ENCODE results near the gene CASP1. TPM values are rescaled to one million over a fixed set of nuclear protein-coding genes. Genes with fewer than 3 reads are reported as not detected.

The CASP1 gene
- polyA plus RNA-seq, 1 donor from 2014 or later = 75.2 TPM

DNA sequence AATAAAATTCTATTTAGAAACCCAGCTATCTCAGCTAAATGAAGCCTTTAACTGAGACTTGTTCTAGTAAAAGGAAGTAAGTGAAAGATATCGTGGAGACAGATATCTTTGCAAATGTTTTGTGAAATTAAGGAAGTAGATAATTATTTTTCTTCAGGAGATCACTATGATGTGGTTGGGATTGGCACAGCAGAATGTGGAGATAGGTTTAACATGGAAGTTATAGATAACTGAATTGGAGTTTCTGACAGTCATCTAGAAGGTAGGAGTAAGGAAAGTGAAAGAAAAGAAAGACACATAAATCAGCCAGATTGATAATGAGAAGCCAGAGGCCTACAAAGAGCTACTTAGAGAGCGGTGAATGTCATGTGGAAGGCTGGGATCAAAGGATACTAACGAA lies 7.3 kb downstream of the CASP1 start:
- H3K4me1 Mint-ChIP-seq = peaks cover 31 to 43% (median 42%) of the 10 kb centered on the region in 3 donors
- H3K36me3 Mint-ChIP-seq = peaks cover 21% of the 10 kb centered on the region
- H3K27ac Mint-ChIP-seq = peak overlapping the region in 1 of 3 donors; percentile 42
- peaks cover 0 to 2% (median 0%) of the 10 kb centered on the region in 3 donors for H3K9me3 Mint-ChIP-seq
- no peaks in the 10 kb centered on the region for H3K27me3 Mint-ChIP-seq
- peak overlapping the region in 1 of 4 donors; percentile 55 for H3K4me3 Mint-ChIP-seq

DNA sequence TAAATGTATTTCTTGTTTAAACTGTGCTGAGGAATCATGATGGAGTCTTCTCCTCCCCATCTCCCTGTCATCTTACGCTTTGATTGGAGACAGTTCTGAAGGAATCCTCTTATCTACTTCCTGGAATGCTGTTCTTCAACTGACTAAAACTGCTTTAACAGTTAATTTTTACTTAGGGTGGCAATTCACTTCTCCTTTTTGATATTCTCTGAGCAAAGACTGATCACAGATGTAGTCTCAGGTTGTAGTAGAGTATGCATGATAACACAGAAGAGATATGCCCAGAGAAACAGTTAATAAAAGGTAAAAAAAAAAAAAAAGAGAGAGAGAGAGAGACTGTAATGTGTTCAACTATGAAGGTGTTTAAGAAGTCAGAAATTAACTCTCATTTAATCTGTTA lies 10.6 kb downstream of the CASP1 start:
- H3K4me3 Mint-ChIP-seq = peak overlapping the region in 2 of 4 donors; percentile 7 to 65
- peaks cover 18% of the 10 kb centered on the region for H3K36me3 Mint-ChIP-seq
- peaks cover 30 to 44% (median 35%) of the 10 kb centered on the region in 3 donors for H3K4me1 Mint-ChIP-seq
- no peaks in the 10 kb centered on the region for H3K27me3 Mint-ChIP-seq
- no peak overlapping the region for H3K27ac Mint-ChIP-seq
- H3K9me3 Mint-ChIP-seq = peaks cover 0 to 3% (median 0%) of the 10 kb centered on the region in 3 donors

DNA sequence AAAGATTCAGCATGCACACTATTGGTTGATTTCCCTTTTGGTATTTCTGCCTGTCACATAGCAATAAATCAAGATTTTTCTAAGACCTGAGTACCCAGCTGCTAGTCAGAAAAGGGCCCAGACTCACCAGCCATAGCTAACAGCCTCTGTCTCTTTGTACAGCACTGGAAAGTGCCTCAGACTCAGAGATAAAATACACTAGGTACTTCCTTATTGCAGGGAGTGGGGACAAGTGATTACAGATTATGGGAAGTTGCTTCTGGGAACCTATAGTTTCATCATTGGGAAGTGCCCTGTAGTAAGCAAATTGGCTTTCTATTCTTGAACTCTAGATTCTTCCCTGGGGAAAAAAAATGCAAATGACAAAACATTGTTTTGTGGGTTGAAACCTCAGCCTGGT lies 11.9 kb downstream of the CASP1 start, which contains the start of gene CASP5:
Gene CASP5 (minus strand): TSS at position 166 of the 400 bp plus-strand sequence. CDS start 32 bp downstream, at position 134.
- Mint-ChIP-seq H3K4me1 (peaks cover 29 to 38% (median 32%) of the 10 kb centered on the region in 3 donors), H3K27me3 (no peaks in the 10 kb centered on the region), H3K4me3 (peak within 1 kb of the TSS in 2 of 4 donors; percentile 21 to 91), H3K36me3 (peaks cover 10% of the 10 kb centered on the region), H3K27ac (no peak within 1 kb of the TSS), H3K9me3 (peaks cover 0 to 3% (median 0%) of the 10 kb centered on the region in 3 donors)

DNA sequence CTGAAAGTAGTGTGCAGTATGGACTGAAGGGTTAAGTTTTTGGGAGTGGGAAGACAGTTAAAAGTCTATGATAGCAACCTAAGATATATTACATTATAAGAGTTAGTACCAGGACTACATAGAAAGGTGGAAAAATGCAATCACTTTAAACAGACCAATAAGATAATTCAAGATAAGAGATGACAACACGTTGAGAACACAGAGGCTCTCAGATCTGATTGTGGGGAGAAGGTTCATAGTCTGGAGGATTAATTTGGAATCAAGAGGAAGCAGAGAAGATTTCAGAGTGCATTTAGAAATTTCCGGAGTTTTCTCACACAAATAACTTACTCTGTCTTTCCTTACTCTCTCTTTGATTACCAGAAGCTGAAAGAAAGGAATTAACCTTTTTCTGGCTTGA lies 12.4 kb downstream of the CASP1 start:
- Mint-ChIP-seq H3K9me3 (peaks cover 0 to 3% (median 0%) of the 10 kb centered on the region in 3 donors), H3K4me1 (peaks cover 24 to 34% (median 27%) of the 10 kb centered on the region in 3 donors), H3K4me3 (peak overlapping the region in 2 of 4 donors; percentile 0 to 91), H3K27ac (no peak overlapping the region), H3K27me3 (no peaks in the 10 kb centered on the region), H3K36me3 (peaks cover 6% of the 10 kb centered on the region)

DNA sequence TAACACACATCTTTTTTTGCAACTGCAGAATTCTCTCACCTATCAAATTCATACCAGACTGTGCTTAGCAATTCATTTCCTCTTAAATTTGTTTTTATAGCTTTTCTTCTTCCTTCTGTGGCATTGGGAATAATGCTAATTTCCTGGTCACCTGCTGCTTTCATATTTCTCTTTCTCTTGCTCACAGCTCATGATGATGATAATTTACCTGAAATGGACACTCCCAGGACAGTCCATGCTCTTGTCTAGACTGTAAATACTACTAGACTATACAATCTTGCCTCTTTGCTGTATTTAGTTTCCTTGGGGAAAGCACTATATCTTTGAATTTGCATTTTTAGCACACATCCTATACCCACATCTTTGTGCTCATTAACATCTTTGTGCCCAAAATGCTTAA lies 27.5 kb downstream of the CASP1 start:
- peaks cover 2% of the 10 kb centered on the region for H3K27me3 Mint-ChIP-seq
- no peaks in the 10 kb centered on the region for H3K9me3 Mint-ChIP-seq
- no peaks in the 10 kb centered on the region for H3K4me1 Mint-ChIP-seq
- peaks cover 1% of the 10 kb centered on the region for H3K36me3 Mint-ChIP-seq
- no peak overlapping the region for H3K27ac Mint-ChIP-seq
- no peak overlapping the region for H3K4me3 Mint-ChIP-seq

DNA sequence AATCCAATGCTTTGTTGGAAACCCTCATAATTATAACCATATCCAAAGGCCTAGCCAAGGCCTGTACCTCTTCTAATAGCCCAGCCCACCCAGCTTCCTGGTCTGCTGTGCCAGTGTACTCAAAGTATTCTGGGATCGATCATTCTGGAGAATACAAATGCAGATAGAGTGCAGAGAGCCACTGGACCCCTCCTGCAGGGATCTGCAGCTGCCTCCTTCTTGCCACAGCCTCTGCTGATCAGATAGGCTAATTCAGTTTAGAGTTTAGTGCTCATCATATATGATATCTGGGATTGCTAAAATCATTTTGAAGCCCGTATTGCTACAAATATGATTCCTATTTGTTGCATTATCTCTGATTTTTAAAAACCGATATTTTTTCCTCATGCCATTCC lies 29.5 kb downstream of the CASP1 start:
- H3K36me3 Mint-ChIP-seq = peaks cover 1% of the 10 kb centered on the region
- peaks cover 2 to 5% (median 4%) of the 10 kb centered on the region in 3 donors for H3K4me1 Mint-ChIP-seq
- H3K9me3 Mint-ChIP-seq = no peaks in the 10 kb centered on the region
- H3K27me3 Mint-ChIP-seq = no peaks in the 10 kb centered on the region
- H3K27ac Mint-ChIP-seq = no peak overlapping the region
- no peak overlapping the region for H3K4me3 Mint-ChIP-seq

DNA sequence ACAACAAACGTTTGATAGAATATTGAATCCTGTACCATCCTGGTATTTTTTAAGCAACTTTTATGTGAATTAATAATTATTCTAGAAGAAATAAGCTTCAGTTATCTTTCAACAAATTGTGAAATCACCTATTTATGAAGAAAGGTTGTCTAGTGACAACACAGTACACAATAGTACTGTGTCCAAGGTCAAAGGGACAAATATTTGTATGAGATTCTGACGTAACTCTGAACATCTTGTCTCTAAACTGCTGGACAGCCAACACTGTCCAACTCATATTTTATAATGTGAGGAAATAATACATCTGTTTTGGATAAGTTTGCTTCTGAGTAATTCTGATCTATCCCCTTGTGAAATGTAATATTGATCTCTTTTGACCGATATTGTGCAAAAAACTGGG lies 30.9 kb downstream of the CASP1 start:
- Mint-ChIP-seq H3K9me3 (no peaks in the 10 kb centered on the region), H3K4me3 (no peak overlapping the region), H3K4me1 (peaks cover 2 to 8% (median 4%) of the 10 kb centered on the region in 3 donors), H3K27ac (no peak overlapping the region), H3K27me3 (no peaks in the 10 kb centered on the region), H3K36me3 (no peaks in the 10 kb centered on the region)

DNA sequence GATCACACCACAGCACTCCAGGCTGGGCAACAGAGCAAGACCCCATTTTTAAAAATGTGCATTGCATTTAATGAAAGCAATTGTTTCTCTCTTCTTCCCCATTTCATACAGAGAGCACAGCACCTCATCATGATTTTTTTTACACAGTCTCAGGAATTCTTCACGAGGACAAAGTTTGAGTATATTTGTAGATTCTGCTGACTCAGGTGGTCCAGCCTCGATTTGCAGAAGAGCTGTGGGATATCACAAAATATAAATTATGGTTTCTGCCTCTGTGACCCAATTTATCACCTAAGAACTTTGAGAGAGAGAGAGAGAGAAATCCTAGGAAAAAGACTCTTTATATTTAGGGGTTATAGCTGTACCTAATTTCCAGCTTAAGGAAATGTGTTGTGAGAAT lies 31.8 kb downstream of the CASP1 start:
- no peaks in the 10 kb centered on the region for H3K27me3 Mint-ChIP-seq
- H3K4me3 Mint-ChIP-seq = no peak overlapping the region
- H3K27ac Mint-ChIP-seq = no peak overlapping the region
- H3K9me3 Mint-ChIP-seq = no peaks in the 10 kb centered on the region
- H3K4me1 Mint-ChIP-seq = peaks cover 2 to 8% (median 4%) of the 10 kb centered on the region in 3 donors
- H3K36me3 Mint-ChIP-seq = no peaks in the 10 kb centered on the region

DNA sequence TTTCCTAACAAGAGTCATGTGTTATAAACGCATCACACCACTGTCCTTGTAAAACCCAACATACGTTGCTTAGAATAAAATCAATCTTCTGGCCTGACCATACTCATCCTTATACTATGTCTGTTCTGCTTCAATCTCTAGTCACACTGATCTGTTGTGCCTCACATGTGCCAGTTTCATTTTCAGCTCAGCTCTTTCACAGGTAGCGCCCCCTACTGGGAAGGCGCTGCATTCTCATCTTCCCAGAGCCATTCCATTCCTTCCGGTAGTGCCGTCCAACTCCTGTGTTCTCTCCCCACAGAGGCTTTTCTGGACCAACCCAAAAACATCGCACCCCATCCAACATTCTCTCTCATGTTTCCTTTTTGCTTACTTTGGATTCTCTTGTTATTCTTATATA lies 34.1 kb downstream of the CASP1 start:
- H3K27me3 Mint-ChIP-seq = no peaks in the 10 kb centered on the region
- H3K36me3 Mint-ChIP-seq = no peaks in the 10 kb centered on the region
- peaks cover 2 to 8% (median 4%) of the 10 kb centered on the region in 3 donors for H3K4me1 Mint-ChIP-seq
- peak overlapping the region in 1 of 4 donors; percentile 34 for H3K4me3 Mint-ChIP-seq
- no peak overlapping the region for H3K27ac Mint-ChIP-seq
- peaks cover 0 to 1% (median 0%) of the 10 kb centered on the region in 3 donors for H3K9me3 Mint-ChIP-seq

DNA sequence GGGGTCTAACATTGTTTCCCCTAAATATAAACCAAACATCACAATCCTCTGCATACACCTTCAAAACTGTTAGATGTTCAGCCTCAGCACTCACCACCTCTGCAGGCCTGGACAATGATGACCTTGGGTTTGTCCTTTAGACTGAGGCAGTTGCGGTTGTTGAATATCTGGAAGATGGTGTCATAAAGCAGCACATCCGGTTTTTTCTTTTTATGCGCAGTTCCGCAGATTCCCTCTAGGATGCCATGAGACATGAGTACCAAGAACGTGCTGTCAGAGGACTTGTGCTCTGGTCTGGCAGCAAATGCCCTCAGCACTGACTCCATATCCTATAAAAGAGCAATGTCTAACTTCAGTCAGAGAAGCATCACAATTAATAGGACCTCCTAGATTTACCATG lies 34.8 kb downstream of the CASP1 start:
- Mint-ChIP-seq H3K4me1 (peaks cover 2 to 8% (median 4%) of the 10 kb centered on the region in 3 donors), H3K27me3 (no peaks in the 10 kb centered on the region), H3K9me3 (peaks cover 0 to 1% (median 0%) of the 10 kb centered on the region in 3 donors), H3K36me3 (no peaks in the 10 kb centered on the region), H3K4me3 (no peak overlapping the region), H3K27ac (no peak overlapping the region)

DNA sequence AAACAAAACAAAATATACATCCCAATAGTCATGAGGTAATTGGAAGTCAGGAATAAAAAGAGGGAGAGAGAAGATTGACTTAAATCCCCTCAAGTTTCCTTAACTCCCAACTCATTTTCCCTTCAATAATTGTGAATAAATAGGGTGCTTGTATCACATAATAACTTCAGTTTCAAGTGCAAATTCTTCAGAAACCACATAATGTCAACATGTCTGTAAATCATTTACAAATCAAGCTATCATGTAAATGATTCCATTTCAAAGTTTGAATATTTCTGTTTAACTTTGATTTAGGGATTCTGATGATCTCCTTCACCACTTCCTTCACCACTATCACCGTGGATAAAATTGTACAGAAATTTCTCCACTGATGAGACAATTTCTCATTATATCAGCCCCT lies 35.2 kb downstream of the CASP1 start:
- H3K4me1 Mint-ChIP-seq = peaks cover 2 to 11% (median 4%) of the 10 kb centered on the region in 3 donors
- peaks cover 0 to 1% (median 0%) of the 10 kb centered on the region in 3 donors for H3K9me3 Mint-ChIP-seq
- H3K4me3 Mint-ChIP-seq = no peak overlapping the region
- H3K27ac Mint-ChIP-seq = no peak overlapping the region
- H3K27me3 Mint-ChIP-seq = no peaks in the 10 kb centered on the region
- no peaks in the 10 kb centered on the region for H3K36me3 Mint-ChIP-seq

DNA sequence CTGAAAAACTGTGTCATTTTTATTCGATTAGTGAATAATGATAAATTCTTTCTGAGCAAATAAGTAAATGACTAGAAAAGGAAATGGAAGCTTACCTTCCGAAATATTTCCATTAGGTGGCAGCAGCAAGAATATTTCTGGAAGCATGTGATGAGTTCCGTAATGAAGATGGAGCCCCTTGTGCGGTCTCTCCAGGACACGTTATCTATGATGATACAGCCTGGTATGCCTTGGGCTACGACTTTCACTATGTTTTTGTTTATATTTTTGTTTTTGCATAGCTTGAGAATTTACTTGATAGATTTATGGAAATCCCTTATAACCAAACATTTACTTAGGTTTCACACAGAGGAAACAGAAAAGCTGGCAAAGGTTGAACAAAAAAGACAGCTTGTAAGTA lies 37.7 kb downstream of the CASP1 start:
- no peak overlapping the region for H3K4me3 Mint-ChIP-seq
- peaks cover 3 to 14% (median 4%) of the 10 kb centered on the region in 3 donors for H3K4me1 Mint-ChIP-seq
- no peaks in the 10 kb centered on the region for H3K36me3 Mint-ChIP-seq
- H3K9me3 Mint-ChIP-seq = peaks cover 0 to 1% (median 0%) of the 10 kb centered on the region in 3 donors
- no peak overlapping the region for H3K27ac Mint-ChIP-seq
- H3K27me3 Mint-ChIP-seq = peaks cover 6% of the 10 kb centered on the region

DNA sequence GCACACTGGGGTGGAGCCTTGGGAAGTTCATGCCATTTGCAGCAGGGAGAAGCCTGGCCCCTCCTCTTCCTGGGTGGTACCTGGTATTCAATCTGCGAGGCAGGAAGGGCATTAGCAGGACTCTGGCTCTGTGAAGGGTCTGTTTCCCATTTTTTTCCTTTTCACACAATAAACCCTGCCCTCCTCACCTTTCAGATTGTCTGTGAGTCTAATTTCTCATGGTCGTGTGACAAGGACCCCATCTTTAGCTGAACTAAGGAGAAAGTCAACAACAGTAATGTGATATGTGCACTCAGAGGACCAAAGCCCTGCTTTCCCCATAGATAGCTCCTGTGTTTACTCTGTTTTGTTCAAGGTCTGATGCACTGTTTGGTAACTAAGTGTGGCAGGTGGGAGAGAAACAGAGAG lies 39.9 kb downstream of the CASP1 start:
- Mint-ChIP-seq H3K4me1 (peaks cover 0 to 6% (median 2%) of the 10 kb centered on the region in 3 donors), H3K27ac (no peak overlapping the region), H3K4me3 (peak overlapping the region in 1 of 4 donors; percentile 31), H3K36me3 (no peaks in the 10 kb centered on the region), H3K27me3 (peaks cover 6% of the 10 kb centered on the region), H3K9me3 (peaks cover 0 to 1% (median 0%) of the 10 kb centered on the region in 3 donors)

DNA sequence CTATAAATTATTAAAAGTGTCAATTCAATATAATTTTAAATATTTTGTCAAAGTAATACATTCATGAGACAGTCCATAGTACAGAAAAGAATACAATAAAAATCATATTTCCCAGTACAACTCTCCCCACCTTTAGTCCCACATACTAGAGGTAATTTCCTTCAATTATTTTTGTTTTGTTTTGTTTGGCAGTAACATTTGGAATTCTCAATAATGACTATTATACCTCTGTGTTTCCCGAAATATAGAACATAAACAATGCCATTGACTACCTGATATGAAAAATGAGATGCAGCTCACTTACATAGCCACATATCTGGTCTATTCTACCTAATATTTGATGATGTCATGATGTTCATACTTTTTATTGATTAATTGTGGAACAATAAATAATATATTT lies 42.2 kb downstream of the CASP1 start:
- peaks cover 2 to 7% (median 3%) of the 10 kb centered on the region in 3 donors for H3K9me3 Mint-ChIP-seq
- peaks cover 6% of the 10 kb centered on the region for H3K27me3 Mint-ChIP-seq
- H3K27ac Mint-ChIP-seq = no peak overlapping the region
- H3K4me3 Mint-ChIP-seq = no peak overlapping the region
- peaks cover 0 to 6% (median 2%) of the 10 kb centered on the region in 3 donors for H3K4me1 Mint-ChIP-seq
- H3K36me3 Mint-ChIP-seq = peaks cover 3% of the 10 kb centered on the region

DNA sequence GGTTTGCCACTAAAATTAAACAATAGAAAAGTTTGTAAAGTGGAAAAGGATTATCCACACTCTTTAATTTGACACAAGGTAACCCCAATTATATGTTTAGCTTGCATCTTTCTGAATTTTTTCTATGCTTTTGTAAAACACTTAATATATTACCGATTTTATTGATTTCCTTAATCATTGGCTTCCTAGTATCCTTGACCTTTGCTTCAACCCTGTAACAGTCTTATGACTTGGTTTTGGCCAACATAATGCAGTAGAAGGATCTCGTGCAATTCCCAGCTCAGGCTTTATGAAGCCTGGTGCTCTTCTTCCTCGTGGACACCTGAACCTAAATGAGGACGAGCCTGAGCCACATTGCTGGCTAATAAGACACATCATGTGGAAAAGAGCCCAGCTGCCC lies 43.0 kb downstream of the CASP1 start:
- peaks cover 4% of the 10 kb centered on the region for H3K36me3 Mint-ChIP-seq
- H3K4me3 Mint-ChIP-seq = no peak overlapping the region
- H3K27me3 Mint-ChIP-seq = peaks cover 11% of the 10 kb centered on the region
- peaks cover 0 to 6% (median 2%) of the 10 kb centered on the region in 3 donors for H3K4me1 Mint-ChIP-seq
- no peak overlapping the region for H3K27ac Mint-ChIP-seq
- peaks cover 2 to 10% (median 3%) of the 10 kb centered on the region in 3 donors for H3K9me3 Mint-ChIP-seq

DNA sequence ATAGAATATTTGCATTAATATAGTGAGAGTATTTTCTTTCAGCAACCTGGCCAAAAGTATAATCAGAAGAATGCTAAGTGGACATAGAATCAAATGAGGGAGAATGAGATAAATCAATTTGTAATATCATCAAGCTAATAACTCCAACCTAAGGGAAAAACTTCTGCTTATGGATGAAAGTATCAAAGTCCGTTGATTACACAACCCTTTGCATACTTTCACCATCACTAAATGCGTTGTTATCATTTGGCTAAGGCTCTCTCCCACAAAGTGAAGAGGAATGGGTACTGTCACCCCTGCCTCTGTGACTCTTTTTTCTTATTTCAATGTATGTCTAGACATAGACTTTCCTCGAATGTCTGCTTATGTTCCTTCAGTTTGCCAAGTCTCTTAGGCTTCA lies 50.1 kb downstream of the CASP1 start:
- Mint-ChIP-seq H3K9me3 (peaks cover 2 to 8% (median 3%) of the 10 kb centered on the region in 3 donors), H3K4me1 (no peaks in the 10 kb centered on the region), H3K4me3 (no peak overlapping the region), H3K27ac (no peak overlapping the region), H3K36me3 (peaks cover 4% of the 10 kb centered on the region), H3K27me3 (peaks cover 5% of the 10 kb centered on the region)

All from IgD-negative memory B cell (primary cell).